ENCODE results near the gene CILP2. TPM values are rescaled to one million over a fixed set of nuclear protein-coding genes. Genes with fewer than 3 reads are reported as not detected.

Gene CILP2
- polyA plus RNA-seq, 1 donor, result 0.09 TPM

DNA sequence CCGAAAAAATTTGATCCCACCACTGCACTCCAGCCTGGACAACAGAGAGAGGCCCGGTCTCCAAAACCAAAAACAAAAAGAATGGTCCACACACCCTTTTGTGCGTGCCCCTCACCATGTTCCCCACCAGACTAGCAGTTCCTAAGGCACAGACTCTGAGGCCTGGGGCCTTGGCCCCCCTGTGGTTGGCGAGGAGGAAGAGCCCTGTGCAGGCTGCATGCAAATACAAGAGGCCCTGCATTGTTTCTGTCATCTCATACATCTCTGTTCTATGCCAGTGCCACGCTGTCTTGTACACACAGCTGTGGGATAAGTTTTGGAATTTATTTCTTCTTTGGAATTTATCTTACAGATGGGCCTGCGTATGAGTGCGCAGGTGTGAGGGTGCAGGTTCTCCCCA, 14.0 kb upstream of the CILP2 start:
- no peak overlapping the region for H3K4me3 ChIP-seq (ENCODE audit: low read length)
- no peaks in the 10 kb centered on the region for H3K4me1 ChIP-seq (ENCODE audit: control insufficient read depth, insufficient read depth, low read length)
- no peaks in the 10 kb centered on the region for H3K9me3 ChIP-seq (ENCODE audit: control insufficient read depth, low read depth, low read length)
- H3K27ac ChIP-seq (ENCODE audit: low read length), result no peak overlapping the region
- H3K36me3 ChIP-seq (ENCODE audit: control insufficient read depth, insufficient read depth, low read length), result peaks cover 57% of the 10 kb centered on the region
- no peak for DNase-seq
- no CpG with 5 or more reads among the region's 7 CpGs for WGBS (ENCODE audit: insufficient coverage, low lambda C conversion rate)
- no peaks in the 10 kb centered on the region for H3K27me3 ChIP-seq (ENCODE audit: control insufficient read depth, insufficient read depth, low read length)

DNA sequence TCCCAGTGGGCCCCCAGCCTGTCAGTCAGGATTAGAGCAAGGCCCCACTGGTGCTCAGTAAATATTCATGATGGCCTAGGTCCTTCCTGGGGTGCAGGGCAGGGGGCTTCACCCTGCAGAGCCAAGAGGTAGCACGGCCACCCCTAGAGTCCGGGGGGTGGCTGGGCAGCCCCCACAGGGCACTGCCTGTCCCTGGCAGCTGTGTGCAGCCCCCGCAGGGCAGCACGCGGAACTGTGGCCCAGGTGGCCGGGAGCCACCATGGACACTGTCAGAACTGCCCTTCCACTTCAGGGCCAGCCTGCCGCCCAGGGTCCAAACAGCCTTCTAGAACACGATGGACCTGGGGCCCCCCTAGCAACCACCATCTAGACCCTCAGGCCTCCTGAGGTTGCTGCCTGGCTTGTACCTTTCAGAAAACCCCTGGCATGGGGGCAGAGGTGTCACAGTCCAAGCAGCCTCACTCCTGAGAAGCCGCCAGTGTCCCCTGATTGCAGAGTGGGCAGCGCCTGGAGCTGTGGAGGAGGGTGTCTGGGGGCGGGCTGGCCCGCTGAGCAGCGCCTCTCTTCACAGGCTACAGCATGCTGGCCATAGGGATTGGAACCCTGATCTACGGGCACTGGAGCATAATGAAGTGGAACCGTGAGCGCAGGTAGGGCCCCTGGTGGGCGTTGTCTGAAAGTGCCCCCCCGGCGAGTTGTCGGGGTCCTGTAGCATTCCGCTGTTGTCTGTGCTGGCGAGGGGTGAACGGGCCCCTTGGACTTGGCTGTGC, 12.3 kb upstream of the CILP2 start:
- Histone ChIP-seq H3K4me3 (ENCODE audit: low read length) (no peak overlapping the region), H3K36me3 (ENCODE audit: control insufficient read depth, insufficient read depth, low read length) (peaks cover 49% of the 10 kb centered on the region), H3K27ac (ENCODE audit: low read length) (no peak overlapping the region), H3K4me1 (ENCODE audit: control insufficient read depth, insufficient read depth, low read length) (no peaks in the 10 kb centered on the region), H3K9me3 (ENCODE audit: control insufficient read depth, low read depth, low read length) (no peaks in the 10 kb centered on the region), H3K27me3 (ENCODE audit: control insufficient read depth, insufficient read depth, low read length) (no peaks in the 10 kb centered on the region)
- no peak for DNase-seq
- no CpG with 5 or more reads among the region's 23 CpGs for WGBS (ENCODE audit: insufficient coverage, low lambda C conversion rate)

DNA sequence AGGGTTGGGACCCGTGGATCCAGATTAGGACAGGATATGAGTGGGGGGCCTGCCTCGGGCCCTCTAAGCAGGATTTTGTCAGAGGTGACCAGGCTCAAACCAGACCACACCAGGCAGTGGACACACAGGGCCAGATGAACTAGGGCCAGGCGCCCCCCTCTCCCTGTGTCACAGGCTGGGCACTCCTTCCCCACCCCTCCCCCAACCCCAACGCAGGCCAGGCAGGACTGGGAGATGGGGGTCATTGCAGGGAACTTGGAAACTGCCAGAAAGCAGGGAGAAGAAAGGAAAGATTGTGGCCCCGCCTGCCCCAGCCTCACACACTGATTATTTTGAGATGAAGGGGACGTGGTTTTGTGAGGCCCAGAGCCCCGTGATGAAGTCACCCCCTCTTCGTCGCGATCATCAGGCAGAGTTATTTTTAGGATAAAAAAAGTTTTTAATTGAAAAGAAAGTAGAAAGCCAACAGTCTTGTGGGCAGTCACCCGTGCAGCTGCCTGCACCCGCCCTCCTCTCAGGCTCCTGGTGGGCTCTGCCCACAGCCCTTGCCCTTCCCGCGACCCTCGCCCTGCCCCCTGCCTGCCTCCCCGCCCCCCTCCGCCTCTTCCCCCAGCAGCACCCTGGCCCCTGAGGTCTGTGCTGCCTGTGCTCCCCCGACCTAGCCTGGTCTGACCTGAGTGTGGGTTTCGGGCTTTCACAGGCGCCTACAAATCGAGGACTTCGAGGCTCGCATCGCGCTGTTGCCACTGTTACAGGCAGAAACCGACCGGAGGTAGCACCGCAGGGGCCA, 11.3 kb upstream of the CILP2 start:
- DNase-seq, result no peak
- no peak overlapping the region for H3K4me3 ChIP-seq (ENCODE audit: low read length)
- WGBS (ENCODE audit: insufficient coverage, low lambda C conversion rate), result no CpG with 5 or more reads among the region's 28 CpGs
- peaks cover 52% of the 10 kb centered on the region for H3K36me3 ChIP-seq (ENCODE audit: control insufficient read depth, insufficient read depth, low read length)
- no peaks in the 10 kb centered on the region for H3K27me3 ChIP-seq (ENCODE audit: control insufficient read depth, insufficient read depth, low read length)
- H3K4me1 ChIP-seq (ENCODE audit: control insufficient read depth, insufficient read depth, low read length), result no peaks in the 10 kb centered on the region
- H3K9me3 ChIP-seq (ENCODE audit: control insufficient read depth, low read depth, low read length), result no peaks in the 10 kb centered on the region
- no peak overlapping the region for H3K27ac ChIP-seq (ENCODE audit: low read length)

DNA sequence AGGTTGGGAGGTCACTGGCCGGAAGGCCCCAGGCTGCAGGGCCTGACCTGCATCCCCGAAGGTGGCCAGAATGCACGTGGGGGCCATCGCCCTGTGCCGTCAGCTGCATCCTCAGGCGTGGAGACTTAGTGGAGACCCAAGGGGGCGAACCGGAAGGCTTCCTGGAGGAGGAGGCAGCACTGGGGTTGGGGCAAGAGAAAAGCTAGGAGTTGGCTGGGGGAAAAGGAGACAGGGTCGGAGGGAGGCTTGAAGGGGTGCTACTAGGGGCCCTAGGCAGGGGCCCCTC, 10.8 kb upstream of the CILP2 start:
- no peak for DNase-seq
- Histone ChIP-seq H3K4me1 (ENCODE audit: control insufficient read depth, insufficient read depth, low read length) (no peaks in the 10 kb centered on the region), H3K27me3 (ENCODE audit: control insufficient read depth, insufficient read depth, low read length) (no peaks in the 10 kb centered on the region), H3K36me3 (ENCODE audit: control insufficient read depth, insufficient read depth, low read length) (peaks cover 52% of the 10 kb centered on the region), H3K27ac (ENCODE audit: low read length) (no peak overlapping the region), H3K4me3 (ENCODE audit: low read length) (no peak overlapping the region), H3K9me3 (ENCODE audit: control insufficient read depth, low read depth, low read length) (no peaks in the 10 kb centered on the region)
- no CpG with 5 or more reads among the region's 9 CpGs for WGBS (ENCODE audit: insufficient coverage, low lambda C conversion rate)

DNA sequence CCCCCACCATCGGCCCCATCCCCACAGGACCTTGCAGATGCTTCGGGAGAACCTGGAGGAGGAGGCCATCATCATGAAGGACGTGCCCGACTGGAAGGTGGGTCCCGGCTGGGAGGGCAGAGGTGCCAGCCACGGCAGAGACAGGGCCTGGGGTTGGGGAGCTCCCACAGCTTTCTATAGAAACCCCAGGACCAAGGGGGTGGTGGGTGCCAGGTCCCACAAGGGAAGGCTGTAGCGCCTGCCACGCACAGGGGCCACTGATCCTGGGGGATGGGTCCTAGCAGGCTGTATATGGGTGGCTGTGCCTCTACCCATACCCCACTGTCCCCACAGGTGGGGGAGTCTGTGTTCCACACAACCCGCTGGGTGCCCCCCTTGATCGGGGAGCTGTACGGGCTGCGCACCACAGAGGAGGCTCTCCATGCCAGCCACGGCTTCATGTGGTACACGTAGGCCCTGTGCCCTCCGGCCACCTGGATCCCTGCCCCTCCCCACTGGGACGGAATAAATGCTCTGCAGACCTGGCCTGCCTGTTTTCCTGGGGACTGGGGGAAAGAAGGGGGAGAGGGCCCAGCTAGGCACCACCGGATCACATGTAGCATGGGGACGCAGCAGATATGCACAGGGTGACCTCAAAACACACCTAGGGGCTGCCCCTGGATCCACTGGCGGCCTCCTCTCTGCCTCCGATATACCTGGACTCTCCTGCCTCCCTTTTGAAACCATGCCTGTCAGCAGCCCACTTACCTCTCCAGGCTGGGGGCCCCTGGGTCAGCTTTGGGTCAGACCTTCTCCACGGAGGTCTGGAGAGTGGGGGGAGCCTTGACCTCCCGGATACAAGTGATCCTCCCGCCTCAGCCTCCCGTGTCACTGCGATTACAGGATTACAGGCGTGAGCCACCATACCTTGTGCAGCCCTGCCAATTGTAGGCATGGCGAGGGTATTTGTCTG, 10.1 kb upstream of the CILP2 start:
- DNase-seq, result no peak
- WGBS (ENCODE audit: insufficient coverage, low lambda C conversion rate), result no CpG with 5 or more reads among the region's 27 CpGs
- no peaks in the 10 kb centered on the region for H3K4me1 ChIP-seq (ENCODE audit: control insufficient read depth, insufficient read depth, low read length)
- no peaks in the 10 kb centered on the region for H3K9me3 ChIP-seq (ENCODE audit: control insufficient read depth, low read depth, low read length)
- no peak overlapping the region for H3K4me3 ChIP-seq (ENCODE audit: low read length)
- H3K27ac ChIP-seq (ENCODE audit: low read length), result no peak overlapping the region
- H3K36me3 ChIP-seq (ENCODE audit: control insufficient read depth, insufficient read depth, low read length), result peaks cover 51% of the 10 kb centered on the region
- no peaks in the 10 kb centered on the region for H3K27me3 ChIP-seq (ENCODE audit: control insufficient read depth, insufficient read depth, low read length)

DNA sequence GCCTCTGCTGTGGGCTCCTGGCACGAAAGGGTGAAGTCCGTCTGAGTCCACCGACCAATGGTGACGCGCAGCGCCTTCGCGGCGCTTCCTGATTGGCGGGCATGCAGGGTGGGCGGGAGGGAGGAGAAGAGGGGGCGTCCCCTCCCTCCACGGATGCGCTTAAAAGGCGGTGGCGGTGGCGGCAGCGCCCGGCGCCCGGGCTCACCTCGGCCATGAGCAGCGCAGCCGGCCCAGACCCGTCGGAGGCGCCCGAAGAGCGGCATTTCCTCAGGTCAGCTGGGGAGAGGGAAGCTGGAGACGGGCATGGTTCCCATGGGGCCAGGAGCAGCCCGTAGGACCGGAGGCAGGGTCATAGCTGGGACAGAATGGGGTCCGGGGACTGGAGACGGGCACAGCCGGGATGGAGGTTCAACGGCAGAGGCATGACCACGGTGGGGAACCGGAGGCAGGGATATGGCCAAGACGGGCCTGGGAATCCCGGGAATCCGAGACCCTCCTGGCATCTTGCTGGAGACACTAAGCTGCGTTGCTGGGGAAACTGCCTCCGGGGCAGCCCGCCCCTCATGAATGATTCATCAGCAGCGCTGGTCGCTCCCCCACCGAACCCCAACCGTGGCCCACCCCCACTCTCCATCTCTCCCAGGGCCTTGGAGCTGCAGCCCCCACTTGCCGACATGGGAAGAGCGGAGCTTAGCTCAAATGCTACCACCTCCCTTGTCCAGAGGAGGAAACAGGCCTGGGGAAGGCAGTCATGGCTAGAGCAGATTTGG, 9.2 kb upstream of the CILP2 start, which contains the start of gene YJEFN3:
TSS of gene YJEFN3 (plus strand) at position 191 of the 770 bp plus-strand sequence. CDS start at position 213, 22 bp downstream.
- Histone ChIP-seq H3K9me3 (ENCODE audit: control insufficient read depth, low read depth, low read length) (no peaks in the 10 kb centered on the region), H3K4me3 (ENCODE audit: low read length) (no peak within 1 kb of the TSS), H3K36me3 (ENCODE audit: control insufficient read depth, insufficient read depth, low read length) (peaks cover 46% of the 10 kb centered on the region), H3K27me3 (ENCODE audit: control insufficient read depth, insufficient read depth, low read length) (no peaks in the 10 kb centered on the region), H3K27ac (ENCODE audit: low read length) (no peak within 1 kb of the TSS), H3K4me1 (ENCODE audit: control insufficient read depth, insufficient read depth, low read length) (no peaks in the 10 kb centered on the region)
- peak in 1 of 2 donors; percentile 35 for DNase-seq
- 70% methylated on average over 2 of the region's 50 CpGs for WGBS (ENCODE audit: insufficient coverage, low lambda C conversion rate)

DNA sequence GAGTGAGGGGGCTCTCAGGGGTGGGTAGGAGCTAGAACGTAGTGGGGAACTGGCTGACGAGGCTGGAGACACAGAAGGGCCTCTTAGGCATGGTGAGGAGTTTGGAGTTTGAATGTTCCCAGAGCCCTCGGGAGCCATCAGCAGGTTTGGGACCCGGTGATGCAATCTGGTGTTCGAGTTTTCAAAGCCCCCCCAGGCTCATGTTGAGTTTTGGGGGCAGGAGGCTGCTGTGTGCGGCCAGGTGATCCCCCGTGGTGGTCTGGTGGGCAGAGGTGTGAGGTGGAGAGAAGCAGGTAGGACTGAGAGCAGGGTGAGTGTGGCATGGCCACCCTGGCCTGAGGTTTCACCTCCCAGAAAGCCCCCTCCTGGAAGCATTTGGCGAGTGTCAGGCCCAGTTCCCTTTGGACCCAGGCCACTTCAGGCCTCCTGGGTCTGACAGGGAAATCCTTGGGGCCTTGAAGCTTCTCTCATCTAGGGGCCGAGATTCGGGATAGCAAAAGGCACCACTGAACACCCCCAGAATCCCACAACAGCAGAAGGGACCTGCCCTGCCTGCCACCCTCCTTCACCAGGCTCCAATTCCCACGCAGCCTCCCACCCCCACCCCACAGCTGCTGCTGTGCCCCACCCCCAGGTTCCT, 8.2 kb upstream of the CILP2 start:
- no peak for DNase-seq

DNA sequence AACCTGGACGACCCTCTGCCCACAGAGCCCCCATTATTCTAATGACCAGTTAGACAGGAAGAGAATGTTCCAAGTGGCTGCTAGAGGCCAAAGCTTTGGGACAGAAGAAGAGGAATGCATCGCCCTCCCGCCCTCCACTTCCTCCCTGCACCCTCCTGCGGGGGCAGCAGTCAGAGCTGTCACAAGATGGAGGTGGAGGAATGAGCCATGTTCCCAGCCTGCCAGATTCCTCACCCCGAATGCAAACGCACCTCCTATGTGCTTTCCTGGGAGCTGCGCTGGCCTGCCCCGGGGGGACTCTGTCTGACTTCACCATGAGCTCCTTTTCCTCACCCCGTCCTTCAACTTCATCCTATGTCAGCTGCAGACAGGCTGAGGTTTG, 7.7 kb upstream of the CILP2 start:
- Histone ChIP-seq H3K27ac (ENCODE audit: low read length) (no peak overlapping the region), H3K9me3 (ENCODE audit: control insufficient read depth, low read depth, low read length) (no peaks in the 10 kb centered on the region), H3K36me3 (ENCODE audit: control insufficient read depth, insufficient read depth, low read length) (peaks cover 37% of the 10 kb centered on the region), H3K4me1 (ENCODE audit: control insufficient read depth, insufficient read depth, low read length) (no peaks in the 10 kb centered on the region), H3K4me3 (ENCODE audit: low read length) (no peak overlapping the region), H3K27me3 (ENCODE audit: control insufficient read depth, insufficient read depth, low read length) (no peaks in the 10 kb centered on the region)
- WGBS (ENCODE audit: insufficient coverage, low lambda C conversion rate), result no CpG with 5 or more reads among the region's 9 CpGs
- DNase-seq, result no peak

More for the DNA sequence above, 8.2 kb upstream of the CILP2 start:
- no peaks in the 10 kb centered on the region for H3K27me3 ChIP-seq (ENCODE audit: control insufficient read depth, insufficient read depth, low read length)
- no peaks in the 10 kb centered on the region for H3K4me1 ChIP-seq (ENCODE audit: control insufficient read depth, insufficient read depth, low read length)
- WGBS (ENCODE audit: insufficient coverage, low lambda C conversion rate), result no CpG with 5 or more reads among the region's 11 CpGs
- H3K27ac ChIP-seq (ENCODE audit: low read length), result no peak overlapping the region
- no peak overlapping the region for H3K4me3 ChIP-seq (ENCODE audit: low read length)
- peaks cover 42% of the 10 kb centered on the region for H3K36me3 ChIP-seq (ENCODE audit: control insufficient read depth, insufficient read depth, low read length)
- no peaks in the 10 kb centered on the region for H3K9me3 ChIP-seq (ENCODE audit: control insufficient read depth, low read depth, low read length)

DNA sequence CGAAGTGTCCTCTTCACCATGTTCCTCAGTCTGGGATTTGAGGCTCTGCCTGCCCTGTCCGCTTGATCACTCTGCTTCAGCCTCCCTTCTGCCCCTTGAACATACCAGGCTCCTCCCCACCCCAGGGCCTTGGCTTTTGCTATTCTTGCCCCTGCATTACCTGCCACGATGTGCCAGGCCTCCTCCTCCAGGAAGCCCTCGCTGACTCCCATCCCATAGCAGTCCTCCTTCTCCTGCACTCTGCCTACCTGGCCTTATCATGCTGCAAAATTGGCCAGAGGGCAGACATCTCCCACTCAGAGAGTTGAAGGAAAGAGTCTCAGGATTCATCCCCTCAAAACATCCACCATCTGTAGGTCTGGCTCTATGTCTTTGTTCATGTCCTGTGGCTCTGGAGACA, 7.2 kb upstream of the CILP2 start:
- Histone ChIP-seq H3K27ac (ENCODE audit: low read length) (no peak overlapping the region), H3K9me3 (ENCODE audit: control insufficient read depth, low read depth, low read length) (no peaks in the 10 kb centered on the region), H3K27me3 (ENCODE audit: control insufficient read depth, insufficient read depth, low read length) (no peaks in the 10 kb centered on the region), H3K36me3 (ENCODE audit: control insufficient read depth, insufficient read depth, low read length) (peaks cover 35% of the 10 kb centered on the region), H3K4me1 (ENCODE audit: control insufficient read depth, insufficient read depth, low read length) (no peaks in the 10 kb centered on the region), H3K4me3 (ENCODE audit: low read length) (no peak overlapping the region)
- WGBS (ENCODE audit: insufficient coverage, low lambda C conversion rate), result 80% methylated on average over 2 of the region's 4 CpGs
- no peak for DNase-seq
